Left lobe of liver (tissue), 2 donors: Measurements from ENCODE around the gene MED29. TPM values are rescaled to one million over a fixed set of nuclear protein-coding genes. Genes with fewer than 3 reads are reported as not detected.

Source experiments
- ATAC-seq: fragments of 200-7000 bp; cut with Tn5 transposase; one replicate; pipeline ENCODE4 v1.9.1; 2020; ENCODE audit warnings: mild to moderate bottlenecking, moderate library complexity
- DNase-seq: peaks from one replicate; pipeline ENCODE4 v3.0.0-alpha.2; 2020; ENCODE audit warnings: low spot score
- total RNA-seq: library from RNA; stranded (reverse); gene quantifications from one replicate; pipeline ENCODE4 v1.2.1, GENCODE V29; 2021
- donor health status: DM: no; HTN: no; CAD: no; lungs with moderate emphysema.
- donor health status: DM: no; HTN: yes; CAD: no.

Gene MED29
- total RNA-seq, 1 donor from 2014 or later, result 19.2 TPM

DNA sequence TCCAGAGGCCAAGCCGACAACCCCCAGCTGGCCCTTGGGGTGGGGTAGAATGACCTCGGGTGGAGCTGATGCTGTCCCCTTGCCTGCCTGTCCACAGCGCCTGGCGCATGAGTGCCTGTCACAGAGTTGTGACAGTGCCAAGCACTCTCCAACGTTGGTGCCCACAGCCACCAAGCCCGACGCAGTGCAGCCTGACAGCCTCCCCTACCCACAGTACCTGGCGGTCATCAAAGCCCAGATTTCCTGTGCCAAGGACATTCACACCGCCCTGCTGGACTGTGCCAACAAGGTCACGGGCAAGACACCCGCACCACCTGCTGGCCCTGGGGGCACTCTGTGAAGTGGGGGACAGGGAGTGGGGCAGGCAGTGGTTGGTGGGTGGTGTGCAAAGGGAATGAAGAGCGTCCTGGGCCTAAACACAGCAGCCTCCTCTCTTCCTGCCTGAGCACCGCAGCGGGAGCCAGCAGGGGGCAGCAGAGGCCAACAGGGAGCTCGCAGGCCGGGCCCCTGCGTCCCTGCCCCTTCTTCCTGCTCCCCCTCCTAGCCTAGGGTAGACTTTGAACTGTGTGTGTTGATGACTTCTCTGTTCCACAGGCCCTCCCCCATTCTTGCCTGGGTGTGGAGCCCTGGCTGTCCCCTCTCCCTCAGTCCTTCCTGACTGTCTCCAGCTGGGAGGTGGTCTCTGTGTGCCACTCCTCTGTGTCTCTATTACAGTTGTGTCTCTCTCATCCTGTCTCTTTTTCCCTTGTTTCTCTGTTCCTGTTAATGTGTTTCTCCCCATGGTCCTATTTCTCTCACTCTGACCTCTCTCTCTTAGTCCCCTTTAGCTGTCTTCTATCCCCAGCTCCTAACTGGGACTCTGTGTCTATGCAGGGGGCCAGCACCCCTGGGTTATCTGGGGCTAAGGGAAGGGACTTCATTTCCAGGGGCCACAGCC is 6.5 kb downstream of the MED29 start:
- DNase-seq, result peak; percentile 96
- ATAC-seq, result peak; percentile 76

DNA sequence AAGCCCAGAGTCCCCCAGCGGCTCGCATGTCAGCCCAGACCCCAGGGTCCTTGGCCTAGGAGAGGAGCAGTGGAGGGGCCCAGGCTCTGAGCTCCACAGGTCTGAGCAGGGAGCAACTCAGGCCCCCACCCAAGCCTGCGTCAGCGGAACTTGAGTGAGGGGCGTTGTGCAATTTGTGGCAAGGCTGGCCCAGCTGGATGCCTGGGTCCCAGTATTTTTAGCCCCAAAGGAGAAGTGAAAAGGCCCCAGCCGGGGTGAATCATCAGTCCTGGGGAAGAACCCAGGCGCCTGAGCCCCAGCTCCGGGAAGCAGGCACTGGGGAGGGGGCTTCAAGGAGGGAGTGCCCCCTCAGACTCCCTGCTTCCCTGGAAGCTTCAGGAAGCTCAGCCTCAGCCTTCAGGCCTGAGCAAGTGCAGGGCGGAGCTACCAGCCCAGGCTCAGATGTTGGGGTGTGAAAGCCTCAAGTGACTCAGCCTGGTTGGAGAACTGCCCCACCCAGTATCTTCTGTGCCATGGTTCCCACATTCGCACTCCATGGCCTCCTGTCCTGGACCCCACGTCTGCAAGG is 7.2 kb downstream of the MED29 start:
- peak; percentile 73 for DNase-seq

DNA sequence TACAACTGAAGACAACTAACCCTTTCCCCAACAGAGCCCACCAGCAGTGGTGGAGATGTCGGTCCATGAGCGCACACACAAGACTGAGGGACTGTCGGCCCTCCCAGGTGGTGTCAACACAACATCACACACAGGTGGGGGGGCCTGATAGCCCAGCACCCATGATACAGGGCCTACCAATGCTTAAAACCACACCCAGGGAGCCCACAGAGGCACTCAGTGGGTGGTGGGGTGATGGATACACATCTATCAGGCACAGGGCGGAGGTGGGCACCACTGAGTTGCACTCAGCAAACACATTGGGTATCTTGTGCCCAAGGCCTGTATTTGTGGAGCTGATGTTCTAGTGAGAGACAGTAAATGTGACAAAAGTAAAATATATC is 8.5 kb downstream of the MED29 start:
- DNase-seq (no peak), ATAC-seq (no peak)

More for the DNA sequence above, 7.2 kb downstream of the MED29 start:
- ATAC-seq, result no peak

GRCh38 chr19:39400061-39400460 is 8.9 kb downstream of the MED29 start:
- DNase-seq (no peak), ATAC-seq (no peak)

- DNase-seq (no peak), ATAC-seq (no peak)
These were observed 9.9 kb downstream of the MED29 start for GRCh38 chr19:39401070-39401548.

DNA sequence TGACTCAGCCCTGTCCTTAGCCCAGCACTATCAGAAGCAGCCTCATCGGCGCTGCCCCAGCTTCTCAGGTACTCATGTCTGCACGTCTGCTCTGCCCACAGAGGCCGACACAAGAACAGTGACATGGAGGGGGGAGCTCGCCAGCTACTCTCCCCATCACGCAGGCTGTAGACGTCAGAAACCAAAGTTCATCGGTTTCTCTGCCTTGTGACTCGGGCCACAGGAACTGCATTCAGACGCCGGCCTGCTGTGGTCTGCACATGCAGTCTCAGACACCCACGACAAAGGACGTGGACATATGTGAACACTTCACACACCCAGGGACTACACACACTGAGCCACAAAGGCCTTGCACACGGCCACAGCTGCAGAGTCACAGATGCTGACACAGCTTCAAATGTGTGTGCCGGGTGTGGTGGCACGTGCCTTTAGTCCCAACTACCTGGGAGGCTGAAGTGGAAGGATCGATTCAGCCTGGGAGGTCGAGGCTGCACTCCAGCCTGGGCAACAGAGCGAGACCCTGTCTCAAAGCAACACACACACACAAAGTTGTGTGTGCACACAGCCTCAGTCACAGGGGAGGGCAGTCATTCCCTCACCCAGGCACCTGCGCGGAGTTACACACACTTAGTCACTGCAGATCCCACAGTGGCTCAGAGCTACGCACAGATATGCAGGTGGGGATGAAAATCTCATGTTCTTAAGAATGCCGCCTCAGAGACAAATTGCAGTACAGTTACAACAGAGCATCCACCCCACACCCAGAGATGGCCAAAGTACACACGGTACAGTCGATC is 10.6 kb downstream of the MED29 start:
- ATAC-seq (peak; percentile 46), DNase-seq (peak; percentile 92)

GRCh38 chr19:39402346-39403300 is 11.4 kb downstream of the MED29 start:
- DNase-seq (peak; percentile 93), ATAC-seq (peak; percentile 41)

GRCh38 chr19:39403331-39404312 is 12.4 kb downstream of the MED29 start:
- ATAC-seq (no peak), DNase-seq (peak; percentile 88)

DNA sequence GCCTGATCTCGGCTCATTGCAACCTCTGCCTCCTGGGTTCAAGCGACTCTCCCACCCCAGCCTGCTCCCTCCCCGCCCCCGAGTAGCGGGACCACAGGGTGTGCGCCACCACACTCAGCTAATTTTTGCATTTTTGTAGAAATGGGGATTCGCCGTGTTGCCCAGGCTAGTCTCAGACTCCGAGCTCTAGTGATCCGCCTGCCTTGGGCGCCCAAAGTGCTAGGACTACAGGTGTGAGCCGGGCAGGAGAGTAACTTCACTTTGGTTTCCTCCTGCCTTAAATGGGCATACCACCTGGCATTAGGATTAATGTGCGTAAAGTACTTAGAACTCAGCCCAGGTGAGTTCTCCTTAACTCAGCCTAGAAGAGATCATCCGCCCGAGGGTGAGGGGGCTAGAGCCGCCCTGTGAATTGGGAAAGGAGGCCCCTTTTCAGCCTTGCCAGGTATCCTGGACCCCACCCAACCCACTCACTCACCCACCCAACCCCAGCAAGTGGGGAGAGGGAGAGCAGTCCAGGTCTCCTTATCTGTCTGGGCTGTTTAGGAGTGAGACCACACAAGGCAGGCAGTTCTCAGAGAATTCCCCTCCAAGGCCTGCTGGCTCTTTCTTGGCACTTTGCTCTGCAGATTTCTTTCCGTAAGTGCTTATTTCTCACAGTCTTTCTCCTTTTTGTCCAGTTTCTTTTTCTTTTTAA is 14.2 kb downstream of the MED29 start:
- no peak for DNase-seq

DNA sequence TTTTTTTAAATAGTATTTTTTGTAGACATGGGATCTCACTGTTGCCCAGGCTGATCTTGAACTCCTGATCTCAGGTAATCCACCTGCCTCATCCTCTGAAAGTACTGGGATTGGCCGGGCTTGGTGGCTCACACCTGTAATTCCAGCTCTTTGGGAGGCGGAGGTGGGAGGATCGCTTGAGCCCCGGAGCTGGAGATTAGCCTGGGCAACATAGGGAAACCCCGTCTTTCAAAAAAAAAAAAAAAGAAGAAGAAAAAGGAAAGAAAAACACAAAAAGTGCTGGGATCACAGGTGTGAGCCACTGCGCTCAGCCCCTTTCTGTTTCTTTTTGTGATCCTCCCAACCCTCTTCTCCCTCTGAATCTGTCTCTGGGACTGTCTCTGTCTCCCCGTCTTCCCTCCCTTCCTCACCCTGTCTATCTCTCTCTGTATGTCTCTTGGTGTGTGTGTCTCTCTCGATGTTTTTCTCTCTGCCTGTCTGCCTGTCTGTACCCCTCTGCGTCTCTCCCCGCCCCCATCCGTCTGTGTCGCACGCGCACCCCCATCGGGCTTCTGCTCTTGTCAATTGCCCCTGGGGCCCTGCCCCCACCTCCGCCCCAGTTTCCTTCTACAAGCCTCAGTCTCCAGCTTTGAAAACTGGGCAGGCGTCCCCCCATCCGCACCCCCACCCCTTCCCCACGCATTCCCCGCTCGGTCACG is 14.9 kb downstream of the MED29 start:
- ATAC-seq, result peak; percentile 2
- DNase-seq, result no peak

More for the DNA sequence above, 14.2 kb downstream of the MED29 start:
- ATAC-seq, result no peak

- DNase-seq, result peak; percentile 94
- ATAC-seq, result peak; percentile 48
These were observed 15.7 kb downstream of the MED29 start, which contains the start of gene ZFP36 for GRCh38 chr19:39406656-39407409. Gene ZFP36 (plus strand): TSS chr19:39406847. CDS start chr19:39406905, 58 bp downstream.

DNA sequence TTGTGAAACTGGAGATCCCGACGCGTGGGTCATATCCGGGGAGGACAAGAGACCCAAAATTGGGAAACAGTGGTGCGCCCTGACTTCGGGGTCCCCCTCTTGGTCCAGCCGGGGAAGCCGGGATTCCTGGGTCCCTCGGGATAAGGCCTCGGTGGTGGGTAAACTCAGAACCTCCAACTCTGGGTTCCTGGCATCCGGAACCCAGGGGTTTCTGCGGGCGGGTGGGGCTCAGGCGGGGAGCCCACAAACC is 16.2 kb downstream of the MED29 start:
- no peak for DNase-seq

DNA sequence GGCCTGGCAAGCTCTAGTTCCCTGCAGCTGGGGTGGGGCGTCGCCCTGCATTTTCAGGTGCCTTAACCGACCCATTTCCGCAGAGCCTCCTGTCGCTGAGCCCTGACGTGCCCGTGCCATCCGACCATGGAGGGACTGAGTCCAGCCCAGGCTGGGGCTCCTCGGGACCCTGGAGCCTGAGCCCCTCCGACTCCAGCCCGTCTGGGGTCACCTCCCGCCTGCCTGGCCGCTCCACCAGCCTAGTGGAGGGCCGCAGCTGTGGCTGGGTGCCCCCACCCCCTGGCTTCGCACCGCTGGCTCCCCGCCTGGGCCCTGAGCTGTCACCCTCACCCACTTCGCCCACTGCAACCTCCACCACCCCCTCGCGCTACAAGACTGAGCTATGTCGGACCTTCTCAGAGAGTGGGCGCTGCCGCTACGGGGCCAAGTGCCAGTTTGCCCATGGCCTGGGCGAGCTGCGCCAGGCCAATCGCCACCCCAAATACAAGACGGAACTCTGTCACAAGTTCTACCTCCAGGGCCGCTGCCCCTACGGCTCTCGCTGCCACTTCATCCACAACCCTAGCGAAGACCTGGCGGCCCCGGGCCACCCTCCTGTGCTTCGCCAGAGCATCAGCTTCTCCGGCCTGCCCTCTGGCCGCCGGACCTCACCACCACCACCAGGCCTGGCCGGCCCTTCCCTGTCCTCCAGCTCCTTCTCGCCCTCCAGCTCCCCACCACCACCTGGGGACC is 16.6 kb downstream of the MED29 start:
- ATAC-seq, result no peak
- DNase-seq, result peak; percentile 67

More for the DNA sequence above, 16.2 kb downstream of the MED29 start:
- ATAC-seq, result no peak

DNA sequence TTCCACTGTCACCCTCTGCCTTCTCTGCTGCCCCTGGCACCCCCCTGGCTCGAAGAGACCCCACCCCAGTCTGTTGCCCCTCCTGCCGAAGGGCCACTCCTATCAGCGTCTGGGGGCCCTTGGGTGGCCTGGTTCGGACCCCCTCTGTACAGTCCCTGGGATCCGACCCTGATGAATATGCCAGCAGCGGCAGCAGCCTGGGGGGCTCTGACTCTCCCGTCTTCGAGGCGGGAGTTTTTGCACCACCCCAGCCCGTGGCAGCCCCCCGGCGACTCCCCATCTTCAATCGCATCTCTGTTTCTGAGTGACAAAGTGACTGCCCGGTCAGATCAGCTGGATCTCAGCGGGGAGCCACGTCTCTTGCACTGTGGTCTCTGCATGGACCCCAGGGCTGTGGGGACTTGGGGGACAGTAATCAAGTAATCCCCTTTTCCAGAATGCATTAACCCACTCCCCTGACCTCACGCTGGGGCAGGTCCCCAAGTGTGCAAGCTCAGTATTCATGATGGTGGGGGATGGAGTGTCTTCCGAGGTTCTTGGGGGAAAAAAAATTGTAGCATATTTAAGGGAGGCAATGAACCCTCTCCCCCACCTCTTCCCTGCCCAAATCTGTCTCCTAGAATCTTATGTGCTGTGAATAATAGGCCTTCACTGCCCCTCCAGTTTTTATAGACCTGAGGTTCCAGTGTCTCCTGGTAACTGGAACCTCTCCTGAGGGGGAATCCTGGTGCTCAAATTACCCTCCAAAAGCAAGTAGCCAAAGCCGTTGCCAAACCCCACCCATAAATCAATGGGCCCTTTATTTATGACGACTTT is 17.4 kb downstream of the MED29 start:
- ATAC-seq (no peak), DNase-seq (peak; percentile 60)

- ATAC-seq, result peak; percentile 41
- DNase-seq, result peak; percentile 96
These were observed 18.2 kb downstream of the MED29 start for GRCh38 chr19:39409208-39410016.
